Measurements from ENCODE around the gene PTTG1IP.

DNA sequence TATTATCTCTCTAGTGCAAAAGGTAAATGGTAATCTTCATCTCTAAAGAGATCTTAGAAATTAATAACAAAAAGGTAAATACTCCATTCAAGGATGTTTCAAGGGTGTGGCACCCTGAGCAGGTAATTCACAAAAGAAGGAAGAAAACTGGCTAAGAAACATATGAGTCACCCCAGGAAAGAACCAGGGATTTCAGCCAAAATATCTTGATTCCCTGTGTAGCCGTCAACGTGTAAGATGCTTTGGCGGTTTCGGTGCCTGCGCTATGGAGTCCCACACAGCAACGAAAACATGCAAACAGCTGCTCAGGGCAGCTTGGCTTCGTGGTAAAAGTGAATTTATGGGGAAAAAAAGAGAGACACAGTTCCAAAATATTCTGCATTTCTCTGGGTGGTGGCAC lies 43.5 kb upstream of the PTTG1IP start:
- TF ChIP-seq, protein P1, sequence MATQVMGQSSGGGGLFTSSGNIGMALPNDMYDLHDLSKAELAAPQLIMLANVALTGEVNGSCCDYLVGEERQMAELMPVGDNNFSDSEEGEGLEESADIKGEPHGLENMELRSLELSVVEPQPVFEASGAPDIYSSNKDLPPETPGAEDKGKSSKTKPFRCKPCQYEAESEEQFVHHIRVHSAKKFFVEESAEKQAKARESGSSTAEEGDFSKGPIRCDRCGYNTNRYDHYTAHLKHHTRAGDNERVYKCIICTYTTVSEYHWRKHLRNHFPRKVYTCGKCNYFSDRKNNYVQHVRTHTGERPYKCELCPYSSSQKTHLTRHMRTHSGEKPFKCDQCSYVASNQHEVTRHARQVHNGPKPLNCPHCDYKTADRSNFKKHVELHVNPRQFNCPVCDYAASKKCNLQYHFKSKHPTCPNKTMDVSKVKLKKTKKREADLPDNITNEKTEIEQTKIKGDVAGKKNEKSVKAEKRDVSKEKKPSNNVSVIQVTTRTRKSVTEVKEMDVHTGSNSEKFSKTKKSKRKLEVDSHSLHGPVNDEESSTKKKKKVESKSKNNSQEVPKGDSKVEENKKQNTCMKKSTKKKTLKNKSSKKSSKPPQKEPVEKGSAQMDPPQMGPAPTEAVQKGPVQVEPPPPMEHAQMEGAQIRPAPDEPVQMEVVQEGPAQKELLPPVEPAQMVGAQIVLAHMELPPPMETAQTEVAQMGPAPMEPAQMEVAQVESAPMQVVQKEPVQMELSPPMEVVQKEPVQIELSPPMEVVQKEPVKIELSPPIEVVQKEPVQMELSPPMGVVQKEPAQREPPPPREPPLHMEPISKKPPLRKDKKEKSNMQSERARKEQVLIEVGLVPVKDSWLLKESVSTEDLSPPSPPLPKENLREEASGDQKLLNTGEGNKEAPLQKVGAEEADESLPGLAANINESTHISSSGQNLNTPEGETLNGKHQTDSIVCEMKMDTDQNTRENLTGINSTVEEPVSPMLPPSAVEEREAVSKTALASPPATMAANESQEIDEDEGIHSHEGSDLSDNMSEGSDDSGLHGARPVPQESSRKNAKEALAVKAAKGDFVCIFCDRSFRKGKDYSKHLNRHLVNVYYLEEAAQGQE (tag by site-specific recombination; IDR thresholded peaks at IDR 0.05) = no peak
- TF ChIP-seq, protein P2, sequence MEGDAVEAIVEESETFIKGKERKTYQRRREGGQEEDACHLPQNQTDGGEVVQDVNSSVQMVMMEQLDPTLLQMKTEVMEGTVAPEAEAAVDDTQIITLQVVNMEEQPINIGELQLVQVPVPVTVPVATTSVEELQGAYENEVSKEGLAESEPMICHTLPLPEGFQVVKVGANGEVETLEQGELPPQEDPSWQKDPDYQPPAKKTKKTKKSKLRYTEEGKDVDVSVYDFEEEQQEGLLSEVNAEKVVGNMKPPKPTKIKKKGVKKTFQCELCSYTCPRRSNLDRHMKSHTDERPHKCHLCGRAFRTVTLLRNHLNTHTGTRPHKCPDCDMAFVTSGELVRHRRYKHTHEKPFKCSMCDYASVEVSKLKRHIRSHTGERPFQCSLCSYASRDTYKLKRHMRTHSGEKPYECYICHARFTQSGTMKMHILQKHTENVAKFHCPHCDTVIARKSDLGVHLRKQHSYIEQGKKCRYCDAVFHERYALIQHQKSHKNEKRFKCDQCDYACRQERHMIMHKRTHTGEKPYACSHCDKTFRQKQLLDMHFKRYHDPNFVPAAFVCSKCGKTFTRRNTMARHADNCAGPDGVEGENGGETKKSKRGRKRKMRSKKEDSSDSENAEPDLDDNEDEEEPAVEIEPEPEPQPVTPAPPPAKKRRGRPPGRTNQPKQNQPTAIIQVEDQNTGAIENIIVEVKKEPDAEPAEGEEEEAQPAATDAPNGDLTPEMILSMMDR (tag by site-specific recombination; IDR thresholded peaks at IDR 0.05) = no peak
- TF ChIP-seq, protein P3, sequence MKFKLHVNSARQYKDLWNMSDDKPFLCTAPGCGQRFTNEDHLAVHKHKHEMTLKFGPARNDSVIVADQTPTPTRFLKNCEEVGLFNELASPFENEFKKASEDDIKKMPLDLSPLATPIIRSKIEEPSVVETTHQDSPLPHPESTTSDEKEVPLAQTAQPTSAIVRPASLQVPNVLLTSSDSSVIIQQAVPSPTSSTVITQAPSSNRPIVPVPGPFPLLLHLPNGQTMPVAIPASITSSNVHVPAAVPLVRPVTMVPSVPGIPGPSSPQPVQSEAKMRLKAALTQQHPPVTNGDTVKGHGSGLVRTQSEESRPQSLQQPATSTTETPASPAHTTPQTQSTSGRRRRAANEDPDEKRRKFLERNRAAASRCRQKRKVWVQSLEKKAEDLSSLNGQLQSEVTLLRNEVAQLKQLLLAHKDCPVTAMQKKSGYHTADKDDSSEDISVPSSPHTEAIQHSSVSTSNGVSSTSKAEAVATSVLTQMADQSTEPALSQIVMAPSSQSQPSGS (tag by site-specific recombination; IDR thresholded peaks at IDR 0.05; ENCODE audit: low read depth) = no peak

All from HEK293 (cell line).